HS-5 (cell line): ENCODE measurements around the gene TREX2.
"Not testable (repeated sequence)": the region's sequence is repeated elsewhere in the genome, so short reads cannot be mapped to it uniquely, and the experiment has no call there.

ENCODE experiments used
- DNase-seq: peaks from one replicate; pipeline ENCODE4 v3.0.0-alpha.2; 2012; ENCODE audit warnings: low read depth

TREX2 gene

GRCh38 chrX:153407736-153408135 lies 38.1 kb downstream of the TREX2 start:
- no peak for DNase-seq

- DNase-seq, result no peak
These were observed 39.0 kb downstream of the TREX2 start for GRCh38 chrX:153406903-153407302.

DNA sequence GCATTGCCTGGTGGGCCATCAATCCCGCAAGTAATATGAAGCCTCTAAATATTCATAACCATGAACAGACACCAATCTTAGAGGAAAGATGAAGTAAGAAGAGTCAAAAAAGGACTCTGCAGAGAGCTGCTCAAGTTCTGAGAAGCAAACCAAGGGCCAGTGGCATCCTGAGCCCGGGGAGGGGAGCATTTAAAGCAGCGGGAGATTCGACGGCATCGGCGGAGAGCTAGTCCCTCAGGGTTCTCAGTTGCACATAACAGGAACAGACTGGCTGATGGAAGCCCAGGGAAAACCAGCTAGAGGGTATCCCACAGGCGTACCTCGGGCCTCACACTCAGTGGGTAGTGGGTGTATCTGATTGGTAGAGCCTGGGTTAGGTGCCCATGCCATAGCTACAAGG lies 39.8 kb downstream of the TREX2 start:
- DNase-seq, result no peak

DNA sequence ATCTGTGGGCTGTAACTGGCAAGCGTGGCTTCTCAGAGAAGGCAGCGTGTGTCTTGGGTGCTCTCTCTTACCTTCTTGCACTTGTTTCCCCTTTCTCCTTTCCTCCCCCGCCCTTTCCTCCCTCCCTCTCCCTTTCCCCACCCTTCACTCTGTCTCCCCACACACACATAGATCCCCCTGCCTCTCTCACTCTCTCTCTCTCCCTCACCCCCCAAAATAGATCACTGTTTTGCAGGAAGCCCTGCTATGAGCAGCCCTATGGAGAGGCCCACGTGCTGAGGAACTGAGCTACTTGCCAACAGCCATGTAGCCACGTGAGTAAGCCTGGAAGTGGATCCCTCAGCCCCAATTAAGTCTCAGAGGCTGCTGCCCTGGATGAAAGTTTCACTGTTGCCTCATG lies 40.4 kb downstream of the TREX2 start:
- DNase-seq, result no peak

- DNase-seq, result not testable (repeated sequence)
These were observed 41.5 kb downstream of the TREX2 start for GRCh38 chrX:153404333-153404732.

DNA sequence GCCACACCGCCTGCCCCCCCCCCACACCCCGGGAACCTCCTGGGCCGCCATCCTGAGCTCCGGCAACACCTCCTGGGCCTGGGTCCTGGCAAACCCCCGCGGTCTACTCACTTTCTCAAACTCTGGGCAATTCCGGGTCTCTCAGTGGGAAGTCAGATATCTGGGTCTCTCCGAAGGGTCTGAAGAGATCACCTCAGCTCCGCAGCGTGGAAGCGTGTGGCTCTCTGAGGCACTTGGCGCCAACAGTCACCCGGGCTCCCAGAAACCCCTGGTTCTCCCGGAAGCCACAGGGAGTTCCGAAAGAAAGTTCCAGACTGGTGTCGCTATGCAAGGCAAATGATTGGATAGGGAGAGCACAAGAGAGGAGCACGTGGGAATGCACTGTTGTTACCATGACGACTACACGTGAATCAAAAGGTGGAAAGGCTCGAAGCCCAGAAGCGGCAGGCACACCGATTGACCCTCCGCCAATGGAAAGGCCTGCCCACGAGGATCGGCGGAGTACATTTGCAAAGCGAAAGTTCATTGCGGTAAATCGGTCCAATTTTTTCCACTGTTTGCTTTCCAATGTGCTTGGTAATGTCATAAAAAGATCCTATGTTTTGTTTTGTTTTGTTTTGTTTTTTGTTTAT lies 44.6 kb downstream of the TREX2 start, which contains the start of gene PNMA6E:
Gene PNMA6E (minus strand): TSS at position 218 of the 632 bp plus-strand sequence. CDS start 2,501 bp downstream, outside the sequence.
- no peak for DNase-seq

- DNase-seq, result no peak
These were observed 45.4 kb downstream of the TREX2 start for GRCh38 chrX:153400146-153401132.

DNA sequence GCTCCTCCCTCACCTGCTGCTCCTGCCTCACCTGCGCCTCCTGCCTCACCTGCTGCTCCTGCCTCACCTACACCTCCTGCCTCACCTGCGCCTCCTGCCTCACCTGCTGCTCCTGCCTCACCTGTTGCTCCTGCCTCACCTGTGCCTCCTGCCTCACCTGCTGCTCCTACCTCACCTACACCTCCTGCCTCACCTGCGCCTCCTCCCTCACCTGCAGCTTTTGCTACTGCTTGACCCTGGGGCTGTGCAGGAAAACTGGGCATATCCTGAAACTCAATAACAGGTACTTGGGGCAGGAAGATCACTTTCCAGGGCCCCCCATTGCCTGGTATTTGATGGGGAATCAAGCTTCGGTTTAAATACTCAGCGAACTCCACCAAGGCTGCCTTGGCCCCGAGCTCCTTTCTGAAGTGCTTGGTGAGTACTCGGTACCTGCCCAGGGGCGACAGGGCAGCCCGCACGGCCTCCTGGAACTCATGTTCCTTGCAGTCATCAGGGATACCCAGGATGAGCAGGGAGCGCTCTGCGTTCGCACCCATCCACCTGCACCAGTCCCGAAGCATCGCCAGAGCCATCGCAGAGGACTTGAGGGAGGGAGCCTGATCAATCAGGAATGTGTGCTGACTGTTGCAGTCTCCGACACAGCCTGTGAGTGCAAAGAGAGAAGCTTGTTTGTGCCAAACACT lies 47.4 kb downstream of the TREX2 start:
- DNase-seq, result no peak

- DNase-seq, result no peak
These were observed 48.4 kb downstream of the TREX2 start for GRCh38 chrX:153397256-153397960.

DNA sequence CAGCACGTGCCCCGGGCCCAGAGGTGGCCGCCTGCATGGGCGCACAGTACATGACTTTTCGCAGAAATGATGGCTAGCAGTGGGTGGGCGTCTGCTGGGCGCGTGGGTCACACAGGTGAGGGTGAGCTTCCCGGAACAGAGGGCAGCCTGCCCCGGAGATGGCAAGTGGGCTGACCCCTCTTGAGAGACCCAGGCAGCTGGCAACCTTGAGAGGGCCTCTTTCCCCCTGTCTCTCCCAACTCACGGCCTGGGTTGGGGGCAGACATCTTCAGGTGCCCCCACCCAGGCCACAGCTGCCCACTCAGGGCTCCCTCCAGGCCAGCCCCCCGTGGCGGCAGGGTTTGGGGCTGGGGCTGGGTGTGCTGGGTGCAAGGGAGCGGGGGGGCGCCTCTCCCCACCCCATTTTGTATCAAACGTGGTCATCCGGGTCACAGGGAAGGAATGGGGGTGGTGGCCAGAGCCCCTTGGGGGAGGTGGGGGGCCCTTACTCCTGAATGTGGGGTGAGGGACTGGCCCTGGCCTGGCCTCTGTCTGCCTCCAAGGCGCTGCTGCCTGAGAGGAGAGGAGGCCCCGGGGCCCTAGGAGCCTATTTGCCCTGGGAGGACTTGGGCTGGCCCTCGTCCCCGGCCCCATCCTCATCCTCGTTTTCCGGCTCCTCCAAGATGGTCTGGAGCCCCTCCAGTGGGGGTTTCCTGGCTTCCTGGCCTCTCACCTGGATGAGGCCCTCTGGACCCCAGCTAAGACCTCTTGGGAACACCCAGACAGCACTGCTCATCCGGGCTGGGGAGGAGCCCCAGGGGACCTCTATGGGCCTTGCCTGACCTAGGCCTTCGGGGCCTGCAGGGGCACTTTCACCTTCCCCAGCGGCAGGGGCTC lies 49.3 kb downstream of the TREX2 start:
- DNase-seq, result no peak

DNA sequence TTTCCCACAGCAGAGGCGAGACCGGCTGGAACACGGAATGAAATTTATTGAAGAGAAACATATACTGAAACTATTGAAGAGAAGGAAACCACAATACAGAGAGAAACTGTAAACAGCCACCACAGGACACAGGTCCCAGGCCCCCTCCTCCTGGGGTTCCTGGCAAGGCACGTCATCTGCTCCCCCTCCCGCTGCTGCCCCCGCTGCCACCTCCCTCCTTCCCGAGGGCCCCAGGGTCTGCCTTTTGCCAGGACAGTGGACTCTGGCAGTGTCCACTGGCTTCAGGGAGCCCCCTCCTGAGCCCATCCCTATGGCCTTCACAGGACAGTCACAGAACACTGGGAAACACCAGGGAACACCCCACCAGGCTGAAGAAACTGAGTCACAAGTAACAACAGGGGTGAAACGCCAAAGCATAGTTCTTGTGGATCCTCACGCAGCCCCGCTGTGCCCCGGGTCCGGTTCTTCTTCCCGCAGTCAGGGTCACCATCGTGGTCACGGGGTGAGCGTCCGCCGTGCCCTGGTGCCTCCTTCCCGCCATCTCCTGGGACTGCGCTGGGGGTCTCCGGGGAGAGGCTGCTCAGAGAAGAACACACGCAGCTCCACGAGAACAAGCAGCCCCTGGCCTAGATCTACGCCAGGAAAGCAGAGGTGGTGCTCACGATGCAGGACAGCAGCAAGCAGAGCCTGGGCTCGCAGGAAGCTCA lies 50.1 kb downstream of the TREX2 start:
- no peak for DNase-seq

DNA sequence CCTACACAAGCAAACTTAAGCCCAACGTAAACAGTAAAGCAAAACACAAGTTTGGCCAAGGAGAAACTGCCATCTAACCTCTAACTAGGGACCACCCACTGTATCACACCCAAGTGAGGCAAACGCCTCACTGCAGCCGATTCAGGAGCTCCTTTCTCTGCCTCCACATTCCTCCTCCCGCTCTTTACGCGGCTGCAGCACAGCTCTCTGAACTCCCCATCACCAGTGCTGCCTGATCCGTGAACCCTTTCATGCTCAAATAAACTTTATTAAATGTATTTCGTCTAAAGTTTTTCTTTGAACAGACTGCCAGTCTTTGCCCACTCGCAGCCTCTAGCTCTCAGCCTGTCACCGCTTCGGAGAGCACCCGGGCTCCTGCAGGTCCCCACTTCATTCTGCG lies 51.2 kb downstream of the TREX2 start:
- no peak for DNase-seq
